Measurements from ENCODE around the gene ERCC2.
"Not testable (repeated sequence)": the region's sequence is repeated elsewhere in the genome, so short reads cannot be mapped to it uniquely, and the experiment has no call there.

ERCC2 gene

GRCh38 chr19:45322744-45323281, 47.6 kb downstream of the ERCC2 start, which contains the start of gene CKM:
Gene CKM (minus strand): TSS chr19:45322875. CDS start chr19:45319713, 3,162 bp downstream.
- TF ChIP-seq POLR2A (IDR thresholded peaks at IDR 0.05; ENCODE audit: low read depth, low read length): no peak
- DNase-seq (ENCODE audit: insufficient read length, low spot score): no peak
- FAIRE-seq: no peak

- DNase-seq (ENCODE audit: insufficient read length, low spot score): no peak
- TF ChIP-seq POLR2A (IDR thresholded peaks at IDR 0.05; ENCODE audit: low read depth, low read length): no peak
- FAIRE-seq: no peak
These were observed 48.1 kb downstream of the ERCC2 start for GRCh38 chr19:45322311-45322710.

DNA sequence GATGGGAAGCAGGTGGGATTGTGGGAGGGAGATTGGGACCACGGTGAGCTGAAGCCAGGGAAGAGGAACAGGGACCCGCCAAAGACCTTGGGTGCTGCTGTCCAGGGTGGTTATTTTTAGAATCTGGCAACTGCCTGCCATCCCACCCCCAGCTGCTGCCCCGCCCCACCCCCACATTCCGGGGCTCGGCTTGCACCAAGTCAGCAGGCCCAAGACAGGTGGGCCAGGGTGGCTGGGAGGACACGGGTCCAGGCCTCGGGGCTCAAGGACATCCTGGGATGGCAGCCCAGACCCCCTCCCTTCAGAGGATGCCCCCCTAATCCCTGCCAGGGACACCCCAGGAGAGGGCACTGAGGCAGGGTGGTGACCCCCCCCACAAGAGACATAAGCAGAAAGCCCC, 48.5 kb downstream of the ERCC2 start:
- TF ChIP-seq POLR2A (IDR thresholded peaks at IDR 0.05; ENCODE audit: low read depth, low read length): no peak
- DNase-seq (ENCODE audit: insufficient read length, low spot score): no peak
- FAIRE-seq: no peak

DNA sequence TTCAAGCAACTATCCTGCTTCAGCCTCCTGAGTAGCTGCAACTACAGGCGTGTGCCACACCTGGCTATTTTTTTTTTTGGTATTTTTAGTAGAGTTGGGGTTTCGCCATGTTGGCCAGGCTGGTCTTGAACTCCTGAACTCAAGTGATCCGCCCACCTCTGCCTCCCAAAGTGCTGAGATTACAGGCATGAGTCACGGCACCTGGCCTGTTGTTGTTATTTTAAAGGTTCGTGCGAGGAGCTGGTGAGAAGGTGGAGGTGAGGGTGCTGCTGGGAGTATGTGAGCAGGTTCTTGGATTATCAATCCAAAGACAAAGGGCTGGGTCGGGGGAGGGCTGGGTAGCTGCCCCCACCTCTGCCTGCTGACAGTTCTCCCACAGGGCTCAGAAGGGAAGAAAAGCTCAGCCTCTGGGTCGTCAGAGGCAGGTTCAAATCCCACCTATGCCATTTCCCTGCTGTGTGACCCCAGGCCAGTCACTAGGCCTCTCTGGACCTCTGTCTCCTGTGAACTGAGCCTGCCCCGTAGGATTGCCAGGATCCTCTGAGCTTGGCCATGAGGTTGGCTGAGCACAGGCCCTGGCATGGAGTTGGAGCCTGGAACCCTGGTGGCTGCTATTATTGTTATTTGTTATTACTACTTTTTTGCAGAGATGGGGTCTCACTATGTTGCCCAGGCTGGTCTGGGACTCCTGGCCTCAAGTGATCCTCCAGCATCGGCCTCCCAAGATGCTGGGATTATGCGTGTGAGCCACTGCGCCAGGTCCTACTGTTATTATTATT, 49.2 kb downstream of the ERCC2 start:
- TF ChIP-seq POLR2A (IDR thresholded peaks at IDR 0.05; ENCODE audit: low read depth, low read length): no peak
- FAIRE-seq (no peak), DNase-seq (ENCODE audit: insufficient read length, low spot score) (no peak)

DNA sequence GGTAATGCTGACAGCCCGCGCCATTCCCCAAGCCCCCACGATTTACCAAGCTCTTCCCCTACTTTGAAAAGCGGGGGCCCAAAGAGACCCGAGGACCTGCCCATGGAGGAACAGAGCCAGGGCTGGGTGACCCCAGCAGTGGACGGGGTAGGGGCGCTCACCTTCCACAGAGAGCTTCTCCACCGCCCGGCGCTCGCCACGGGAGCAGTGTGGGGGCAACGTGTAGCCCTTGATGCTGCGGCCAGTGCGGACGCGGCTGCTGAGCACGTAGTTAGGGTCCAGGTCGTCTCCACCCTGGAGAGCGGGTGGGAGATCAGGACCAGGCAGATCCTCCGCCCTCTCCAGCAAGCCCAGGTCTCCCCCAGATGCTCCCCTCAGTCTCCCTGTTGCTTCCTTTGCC, 55.1 kb downstream of the ERCC2 start:
- no peak for TF ChIP-seq POLR2A (IDR thresholded peaks at IDR 0.05; ENCODE audit: low read depth, low read length)
- FAIRE-seq (no peak), DNase-seq (ENCODE audit: insufficient read length, low spot score) (no peak)

DNA sequence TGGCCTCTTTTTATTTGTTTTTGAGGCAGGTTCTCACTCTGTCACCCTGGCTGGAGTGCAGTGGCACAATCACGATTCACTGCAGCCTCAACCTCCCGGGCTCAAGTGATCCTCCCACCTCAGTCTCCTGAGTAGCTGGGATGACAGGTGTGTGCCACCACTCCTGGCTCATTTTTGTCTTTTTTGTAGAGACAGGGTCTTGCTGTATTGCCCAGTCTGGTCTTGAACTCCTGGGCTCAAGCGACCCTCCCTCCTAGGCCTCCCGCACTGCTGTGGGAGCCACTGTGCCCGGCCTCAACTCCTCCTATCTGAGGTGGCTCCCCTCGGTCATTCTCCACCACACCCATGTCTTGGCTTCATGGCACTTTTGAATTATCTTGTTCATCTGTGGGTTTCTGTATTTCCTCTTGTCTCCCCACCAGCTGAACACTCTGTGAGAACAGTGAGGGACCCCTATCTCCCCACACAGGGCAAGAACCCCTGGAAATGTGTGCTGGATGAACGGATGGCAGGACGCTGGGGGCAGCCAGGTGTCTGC, 55.6 kb downstream of the ERCC2 start:
- DNase-seq (ENCODE audit: insufficient read length, low spot score): no peak
- FAIRE-seq: no peak
- TF ChIP-seq POLR2A (IDR thresholded peaks at IDR 0.05; ENCODE audit: low read depth, low read length): no peak

DNA sequence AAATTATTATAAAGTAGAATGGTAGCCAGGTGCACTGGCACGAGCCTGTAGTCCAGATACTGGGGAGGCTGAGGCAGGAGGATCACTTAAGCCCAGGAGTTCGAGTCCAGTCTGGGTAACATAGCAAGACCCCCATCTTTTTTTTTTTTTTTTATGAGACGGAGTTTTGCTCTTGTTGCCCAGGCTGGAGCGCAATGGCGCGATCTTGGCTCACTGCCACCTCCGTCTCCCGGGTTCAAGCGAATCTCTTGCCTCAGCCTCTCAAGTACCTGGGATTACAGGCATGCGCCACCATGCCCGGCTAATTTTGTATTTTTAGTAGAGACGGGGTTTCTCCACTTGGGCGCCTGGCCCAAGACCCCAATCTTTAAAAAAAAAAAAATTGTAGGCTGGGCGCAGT, 58.1 kb downstream of the ERCC2 start:
- DNase-seq (ENCODE audit: insufficient read length, low spot score); FAIRE-seq: not testable (repeated sequence)

- DNase-seq (ENCODE audit: insufficient read length, low spot score): no peak
- FAIRE-seq: no peak
- TF ChIP-seq POLR2A (IDR thresholded peaks at IDR 0.05; ENCODE audit: low read depth, low read length): no peak
These were observed 58.8 kb downstream of the ERCC2 start for GRCh38 chr19:45311621-45312020.

GRCh38 chr19:45309322-45309721, 61.1 kb downstream of the ERCC2 start:
- FAIRE-seq; DNase-seq (ENCODE audit: insufficient read length, low spot score): not testable (repeated sequence)

DNA sequence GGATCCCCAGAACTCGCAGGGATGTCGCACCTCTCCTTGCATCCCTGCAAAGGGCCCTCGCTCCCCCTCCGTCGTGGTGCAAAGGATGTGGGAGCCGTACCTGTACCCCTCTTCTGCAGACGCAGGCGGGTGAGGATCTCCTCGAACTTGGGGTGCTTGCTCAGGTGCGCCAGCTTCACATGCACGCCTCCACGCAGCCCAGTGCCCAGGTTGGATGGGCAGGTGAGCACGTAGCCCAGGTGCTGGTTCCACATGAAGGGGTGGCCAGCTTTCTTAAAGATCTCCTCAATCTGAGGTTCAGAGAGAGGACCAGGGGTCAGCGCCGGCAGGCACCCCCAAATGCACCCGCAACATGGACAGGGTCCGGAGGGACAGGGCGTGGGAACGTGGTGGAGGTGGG, 63.0 kb downstream of the ERCC2 start:
- no peak for DNase-seq (ENCODE audit: insufficient read length, low spot score)
- no peak for FAIRE-seq
- no peak for TF ChIP-seq POLR2A (IDR thresholded peaks at IDR 0.05; ENCODE audit: low read depth, low read length)

- FAIRE-seq (no peak), DNase-seq (ENCODE audit: insufficient read length, low spot score) (no peak)
- no peak for TF ChIP-seq POLR2A (IDR thresholded peaks at IDR 0.05; ENCODE audit: low read depth, low read length)
These were observed 63.8 kb downstream of the ERCC2 start for GRCh38 chr19:45306518-45307027.

DNA sequence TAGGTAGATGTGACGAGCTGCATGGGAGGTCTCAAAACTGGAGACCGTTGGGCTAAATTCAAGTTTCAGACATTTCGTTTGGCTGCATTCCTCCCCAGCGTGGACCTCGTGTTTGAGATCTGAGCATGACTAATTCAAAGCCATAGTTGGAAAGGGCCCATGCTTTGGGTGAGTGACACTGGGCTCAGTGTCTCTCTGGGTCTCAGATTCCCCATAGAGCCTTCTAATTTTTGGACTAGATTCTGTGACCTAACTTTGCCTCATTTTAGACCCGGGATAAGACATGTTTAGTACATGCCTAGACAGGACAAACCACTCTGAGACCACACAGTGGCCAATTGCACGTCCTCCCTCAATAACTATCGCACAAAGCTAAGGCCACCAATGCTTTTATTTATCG, 64.3 kb downstream of the ERCC2 start:
- DNase-seq (ENCODE audit: insufficient read length, low spot score): no peak
- FAIRE-seq: no peak
- no peak for TF ChIP-seq POLR2A (IDR thresholded peaks at IDR 0.05; ENCODE audit: low read depth, low read length)

- no peak for DNase-seq (ENCODE audit: insufficient read length, low spot score)
- no peak for FAIRE-seq
- no peak for TF ChIP-seq POLR2A (IDR thresholded peaks at IDR 0.05; ENCODE audit: low read depth, low read length)
These were observed 65.0 kb downstream of the ERCC2 start for GRCh38 chr19:45305421-45305820.

DNA sequence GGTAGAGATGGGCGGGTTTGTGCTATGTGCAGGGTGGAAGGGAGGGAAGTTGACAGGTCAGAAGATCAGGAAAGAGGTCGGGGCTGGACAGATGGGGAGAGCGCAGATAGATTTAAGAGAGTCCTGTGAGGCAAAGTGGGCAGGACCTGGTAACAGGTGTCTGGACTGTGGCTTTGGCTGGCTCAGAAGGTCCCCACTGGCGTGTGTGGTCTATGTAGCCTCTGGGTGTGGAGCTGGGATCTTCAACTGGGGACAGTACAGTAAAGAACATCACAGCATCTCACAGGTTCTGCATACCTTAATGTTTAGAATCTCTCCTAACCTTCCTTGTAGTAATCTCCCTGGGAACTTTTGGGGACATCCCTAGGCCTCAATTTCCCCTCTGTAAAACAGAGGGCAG, 65.4 kb downstream of the ERCC2 start:
- FAIRE-seq: no peak
- DNase-seq (ENCODE audit: insufficient read length, low spot score): no peak
- TF ChIP-seq POLR2A (IDR thresholded peaks at IDR 0.05; ENCODE audit: low read depth, low read length): no peak

Measured in H54 (cell line).